HG03095 (cell line): ENCODE data around the gene SRPRB.

Experiments
- ATAC-seq: cut with Tn5 transposase; IDR thresholded peaks from one replicate; pipeline ENCODE4 v1.9.1; 2021; ENCODE audit warnings: moderate library complexity; ENCODE audit not compliant: unreplicated experiment

Gene SRPRB

GRCh38 chr3:133825969-133826727 is 20.5 kb downstream of the SRPRB start:
- ATAC-seq, result no peak

DNA sequence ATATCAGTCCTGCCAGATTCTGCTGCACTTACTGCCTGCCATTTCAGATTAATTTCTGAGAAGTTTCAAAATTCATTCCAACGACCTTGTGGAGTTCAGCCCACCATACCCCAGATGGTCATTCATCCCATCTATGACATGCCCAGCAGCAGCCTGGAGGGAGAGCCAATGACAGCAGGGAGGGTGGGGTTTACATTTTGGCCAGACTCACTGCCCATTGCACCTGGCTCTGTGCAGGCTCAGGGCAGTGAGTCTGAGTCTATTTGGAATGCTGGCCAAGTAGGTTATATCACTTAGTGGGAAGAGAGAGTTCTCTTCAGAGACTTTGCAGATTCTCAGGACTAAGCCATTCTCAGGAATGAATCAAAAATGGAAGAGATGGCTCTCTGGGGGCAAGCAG is 21.5 kb downstream of the SRPRB start:
- ATAC-seq, result no peak

DNA sequence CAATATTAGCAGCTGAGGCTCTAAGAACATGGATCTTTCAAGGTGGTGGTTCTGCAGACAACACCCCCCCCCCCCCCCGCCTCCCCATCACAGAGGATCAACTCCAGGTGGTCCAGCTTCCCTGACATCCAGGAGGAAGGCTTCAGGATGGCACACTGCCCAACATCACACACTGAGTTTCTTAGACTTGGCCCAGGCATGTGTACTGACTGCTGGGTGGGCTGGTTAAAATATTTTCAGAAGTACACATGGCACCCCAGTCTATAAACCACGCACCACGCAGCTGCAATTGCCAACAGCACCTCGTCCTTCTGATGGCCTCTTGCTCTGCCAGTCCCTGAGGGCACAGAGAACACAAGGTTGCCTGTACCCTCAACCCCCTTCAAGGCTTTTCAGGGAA is 22.1 kb downstream of the SRPRB start:
- no peak for ATAC-seq

DNA sequence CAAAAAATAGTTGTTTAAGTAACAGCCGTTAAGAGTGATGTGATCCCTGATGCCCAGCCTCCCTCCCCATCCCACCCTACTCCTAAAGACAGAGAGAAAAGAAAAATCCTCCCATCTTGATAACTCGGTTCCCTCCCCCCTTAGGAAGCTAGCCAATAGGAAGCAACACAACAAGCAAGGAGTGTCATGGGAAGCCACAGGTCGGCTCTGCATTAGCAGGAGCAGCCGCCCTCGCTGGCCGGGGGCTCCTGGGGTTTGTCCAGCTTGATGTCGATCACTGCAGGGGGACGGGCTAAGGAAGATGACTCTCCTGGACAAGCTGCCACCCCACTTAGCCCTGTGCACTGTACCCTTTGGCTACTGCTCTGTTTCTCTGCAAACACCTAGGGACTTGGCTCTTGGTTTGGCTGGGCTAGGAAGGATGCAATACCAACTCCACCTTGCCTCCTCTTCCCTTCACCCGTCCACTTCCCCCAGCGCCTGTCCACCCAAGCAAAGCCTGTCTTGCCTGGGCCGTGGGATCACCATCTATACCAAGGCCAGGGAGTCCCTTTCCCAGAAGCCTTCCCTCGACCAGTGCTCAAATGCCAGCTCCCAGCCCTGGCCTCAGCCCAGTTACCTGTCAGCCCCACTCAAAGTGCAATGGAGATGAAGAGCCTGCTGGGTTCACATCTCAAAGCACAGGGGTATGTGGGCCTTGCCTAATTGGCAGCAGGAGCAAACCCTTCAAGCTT is 23.1 kb downstream of the SRPRB start:
- ATAC-seq, result no peak

GRCh38 chr3:133829310-133829707 is 23.7 kb downstream of the SRPRB start:
- no peak for ATAC-seq

GRCh38 chr3:133830071-133830470 is 24.5 kb downstream of the SRPRB start:
- ATAC-seq, result no peak

- no peak for ATAC-seq
These were observed 26.6 kb downstream of the SRPRB start for GRCh38 chr3:133831966-133832801.

GRCh38 chr3:133832802-133833144 is 27.2 kb downstream of the SRPRB start:
- ATAC-seq, result no peak

DNA sequence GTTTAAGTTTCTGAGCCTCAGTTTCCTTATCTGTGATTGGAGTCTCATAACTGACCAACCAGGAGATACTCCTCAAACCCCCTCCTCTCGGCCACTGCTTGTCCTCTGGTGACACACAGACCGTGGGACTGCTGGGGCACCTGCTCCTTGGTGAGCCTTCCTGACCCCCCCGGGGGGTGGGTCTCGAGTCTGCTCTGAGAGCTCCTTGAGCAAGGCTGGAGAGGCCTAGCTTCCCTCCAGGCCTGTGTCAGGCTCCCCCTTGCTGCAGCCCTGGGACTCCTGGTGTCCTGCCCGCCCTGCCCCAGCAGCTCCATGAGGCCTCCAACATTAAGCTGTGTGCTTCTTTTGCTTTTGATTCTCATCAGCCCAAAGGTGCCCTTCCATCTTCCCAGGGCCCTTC is 27.7 kb downstream of the SRPRB start:
- ATAC-seq, result no peak

- no peak for ATAC-seq
These were observed 28.4 kb downstream of the SRPRB start for GRCh38 chr3:133833880-133834620.

- no peak for ATAC-seq
These were observed 29.2 kb downstream of the SRPRB start for GRCh38 chr3:133834621-133835417.

DNA sequence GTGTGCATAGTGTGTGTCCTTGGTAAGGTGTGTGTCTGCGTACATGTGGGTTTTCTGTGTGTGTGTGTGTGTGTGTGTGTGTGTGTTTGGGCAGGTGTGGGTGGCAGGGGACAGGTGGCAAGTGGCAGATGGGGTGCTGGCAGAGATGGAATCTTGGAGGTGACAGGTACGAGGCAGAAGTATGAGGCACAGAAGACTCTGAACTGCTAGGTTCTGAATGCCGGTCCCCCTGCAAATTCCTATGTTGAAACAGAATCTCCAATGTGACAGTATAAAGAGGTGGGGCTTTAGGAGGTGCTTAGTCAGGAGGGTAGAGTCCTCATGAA is 29.8 kb downstream of the SRPRB start:
- ATAC-seq, result no peak

- ATAC-seq, result no peak
These were observed 30.3 kb downstream of the SRPRB start for GRCh38 chr3:133835961-133836360.

GRCh38 chr3:133836497-133837158 is 31.0 kb downstream of the SRPRB start:
- no peak for ATAC-seq

GRCh38 chr3:133837487-133838295 is 32.1 kb downstream of the SRPRB start:
- no peak for ATAC-seq

- ATAC-seq, result no peak
These were observed 32.7 kb downstream of the SRPRB start for GRCh38 chr3:133838296-133838789.

GRCh38 chr3:133838916-133839800 is 33.5 kb downstream of the SRPRB start:
- ATAC-seq, result no peak
